Stimulated activated CD4-positive, alpha-beta T cell treated with anti-CD3 and anti-CD28 coated beads, Interleukin-12 subunit alpha, Interleukin-12 subunit beta, amount 100 ng/mL, for 4 hours (primary cell): ENCODE results near the gene ASB2.

Experiments used
- DNase-seq: peaks from one replicate; pipeline ENCODE4 v3.0.0-alpha.2; 2020

The ASB2 gene

GRCh38 chr14:94000267-94000666, 23.9 kb upstream of the ASB2 start:
- DNase-seq, result no peak

DNA sequence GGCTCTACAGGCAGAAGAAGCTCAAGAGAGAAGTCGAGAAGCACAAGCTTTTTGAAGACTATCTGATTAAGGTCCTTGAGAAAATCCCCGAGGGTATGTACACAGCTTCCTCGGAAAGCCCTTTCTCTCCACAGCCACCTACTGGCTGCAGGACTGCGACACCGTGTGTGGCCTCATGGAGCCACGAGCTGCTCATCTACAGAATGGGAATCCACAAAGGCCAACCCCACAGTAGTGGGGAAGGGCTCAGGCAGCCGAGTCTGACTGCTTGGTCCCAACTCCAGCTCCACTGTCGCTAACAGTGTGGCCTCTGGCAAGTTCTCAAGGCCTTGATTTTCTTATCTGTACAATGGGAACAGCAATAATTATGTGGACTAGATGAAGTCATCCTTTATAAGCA, 23.2 kb upstream of the ASB2 start:
- no peak for DNase-seq

DNA sequence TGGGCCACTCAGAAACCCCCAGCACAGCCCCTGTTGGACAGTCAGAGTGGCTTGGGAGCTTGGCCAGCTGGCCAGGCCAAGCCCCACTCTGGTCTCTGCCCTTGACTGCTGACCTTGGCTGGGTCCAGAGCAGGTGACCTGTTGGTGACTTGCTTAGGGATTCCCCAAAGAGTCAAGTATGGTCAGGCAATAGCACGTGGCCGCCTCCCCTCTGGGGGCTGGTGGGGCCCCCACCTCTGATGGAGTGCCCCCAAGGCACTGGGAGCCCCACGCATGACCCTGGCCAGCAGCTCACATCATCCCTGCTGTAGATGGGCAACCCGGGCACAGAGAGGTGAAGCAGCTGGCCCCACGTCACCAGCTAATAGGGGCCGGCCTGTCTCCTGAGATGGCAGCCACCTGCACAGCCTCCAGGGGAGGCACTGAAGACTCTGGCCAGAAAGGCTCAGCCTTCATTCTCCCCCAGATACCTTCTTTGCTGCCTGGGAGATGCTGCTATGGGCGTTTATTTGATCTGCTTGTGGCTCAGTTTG, 22.6 kb upstream of the ASB2 start:
- no peak for DNase-seq

DNA sequence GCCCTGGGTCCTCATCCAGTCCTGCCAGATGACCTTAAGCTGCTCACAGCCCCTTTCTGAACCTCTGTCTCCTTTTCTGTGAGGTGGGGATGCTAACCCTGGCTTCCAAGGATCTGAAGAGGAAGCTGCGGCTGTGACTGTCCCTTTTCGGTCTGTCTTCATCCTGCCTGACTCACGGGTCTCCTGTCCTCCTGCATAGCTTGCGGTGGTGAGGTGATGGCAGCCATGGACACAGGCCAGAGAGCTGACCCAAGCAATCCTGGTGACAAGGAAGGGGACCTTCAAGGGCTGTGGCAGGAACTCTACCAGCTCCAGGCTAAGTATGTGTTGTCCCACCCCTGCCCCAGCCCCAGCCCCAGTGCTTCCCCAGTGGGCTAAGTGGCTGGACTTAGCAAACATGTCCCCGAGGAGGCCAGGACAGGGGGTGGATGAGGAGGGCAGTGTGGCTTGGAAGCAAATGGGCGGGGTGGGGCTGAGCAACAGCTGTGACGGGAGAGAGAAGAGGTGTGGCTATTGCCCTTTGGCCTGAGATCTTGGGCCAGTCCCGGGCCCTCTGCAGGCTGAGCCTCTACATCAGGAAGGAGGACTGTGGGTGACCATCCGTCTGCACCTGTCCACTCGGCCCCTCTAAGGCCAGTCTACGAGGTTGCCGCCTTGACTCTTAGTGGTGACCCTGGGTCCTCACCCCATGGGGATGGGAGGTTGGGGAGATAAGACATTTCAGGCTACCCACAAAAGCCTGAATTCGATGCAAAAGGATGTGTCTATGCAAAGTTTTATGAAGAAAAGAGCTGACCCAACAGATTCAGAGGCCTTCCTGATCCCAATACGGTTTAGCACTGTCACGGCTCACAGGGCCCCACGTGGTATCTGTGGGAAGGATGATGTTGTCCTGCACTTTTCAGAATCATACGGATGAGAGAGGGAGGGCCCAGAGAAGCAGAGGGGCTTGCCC, 21.8 kb upstream of the ASB2 start:
- DNase-seq, result no peak

- DNase-seq, result no peak
Measured at GRCh38 chr14:93997082-93997481, 20.7 kb upstream of the ASB2 start, which contains the start of gene CCDC197. Gene CCDC197, plus strand, starts transcription at chr14:93997301. Its CDS starts 831 bp downstream, at chr14:93998132.

DNA sequence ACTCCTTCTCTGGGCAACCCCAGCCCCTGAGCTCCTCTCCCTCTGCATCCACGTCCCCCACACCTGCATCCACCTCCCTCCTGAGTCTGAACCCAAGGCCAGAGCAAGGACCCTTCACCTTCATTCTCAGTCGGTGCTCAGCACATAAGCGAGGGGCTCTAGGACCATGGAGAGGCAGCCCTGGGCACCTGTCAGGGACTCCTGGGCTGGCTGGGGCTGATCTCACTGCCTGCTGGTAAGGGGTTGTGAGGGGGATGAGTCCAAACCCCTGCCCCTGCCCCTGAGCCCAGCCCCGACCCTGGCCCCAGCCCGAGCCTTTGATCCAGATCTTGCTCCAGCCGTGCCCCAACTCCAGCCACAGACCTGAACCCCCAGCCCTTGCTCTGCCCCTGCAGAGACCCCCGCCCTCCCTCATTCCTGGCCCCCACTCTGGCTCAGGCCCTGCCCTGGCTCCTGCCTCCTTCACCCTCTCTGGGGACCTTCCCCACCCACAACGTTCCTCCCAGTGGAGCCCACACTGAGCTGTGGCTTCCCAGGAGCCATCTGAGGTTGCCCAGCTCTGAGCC, 19.8 kb upstream of the ASB2 start:
- DNase-seq, result no peak

DNA sequence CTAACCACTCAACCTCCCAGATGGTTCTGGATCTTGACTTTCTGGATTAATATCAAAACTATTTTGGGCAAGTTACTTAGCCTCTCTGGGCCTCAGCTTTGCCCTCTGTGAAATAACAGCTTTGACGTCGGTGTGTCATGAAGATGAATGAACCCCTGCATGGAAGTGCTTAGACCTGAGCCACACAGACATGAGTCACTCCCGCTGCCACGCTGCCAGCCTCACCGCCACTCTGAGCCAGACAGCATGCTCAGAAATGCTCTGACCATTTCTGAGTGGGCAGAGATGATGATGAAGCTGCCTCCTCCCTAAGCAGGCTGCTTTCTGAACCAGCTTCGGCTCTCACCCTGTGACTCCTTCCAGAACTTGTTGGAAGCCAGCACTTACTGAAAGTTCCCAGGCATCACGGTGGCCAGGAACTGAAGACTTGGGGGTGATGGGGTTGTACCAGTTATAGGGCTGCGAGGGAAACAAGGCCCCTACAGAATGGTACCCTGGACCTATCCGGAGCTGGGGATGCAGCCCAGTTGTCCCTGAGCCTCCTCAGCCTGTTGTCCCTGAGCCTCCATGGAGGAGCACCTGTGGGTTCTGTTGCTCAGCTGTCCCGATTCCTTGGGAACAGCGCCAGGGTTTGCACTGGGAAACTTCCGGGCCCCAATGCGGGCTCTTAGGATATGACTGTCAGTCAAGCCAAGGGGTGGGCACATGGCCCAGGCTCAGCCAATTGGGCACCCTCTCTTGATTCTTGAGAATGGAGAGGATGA, 18.7 kb upstream of the ASB2 start:
- DNase-seq, result peak; percentile 54

DNA sequence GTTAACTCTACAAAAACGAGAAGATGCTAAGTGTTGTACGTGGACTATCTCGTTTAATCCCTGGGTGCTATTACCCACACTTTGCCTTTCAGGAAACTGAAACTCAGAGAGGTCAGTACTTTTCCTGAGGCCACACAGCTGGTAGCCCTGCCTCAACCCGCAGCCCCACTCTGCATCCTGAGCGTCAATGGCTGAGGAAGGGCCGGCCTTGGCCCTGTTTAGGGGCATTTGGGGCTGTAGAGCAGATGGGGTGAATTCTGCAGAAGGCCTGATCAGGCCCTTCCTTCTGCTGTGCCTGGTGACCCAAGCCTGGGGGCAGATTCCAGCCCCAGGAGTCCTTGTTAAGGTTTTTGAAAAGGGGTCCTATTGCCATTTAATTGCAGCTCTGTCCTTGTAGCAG, 17.0 kb upstream of the ASB2 start:
- no peak for DNase-seq

- DNase-seq, result no peak
Measured at GRCh38 chr14:93991649-93992048, 15.3 kb upstream of the ASB2 start.

DNA sequence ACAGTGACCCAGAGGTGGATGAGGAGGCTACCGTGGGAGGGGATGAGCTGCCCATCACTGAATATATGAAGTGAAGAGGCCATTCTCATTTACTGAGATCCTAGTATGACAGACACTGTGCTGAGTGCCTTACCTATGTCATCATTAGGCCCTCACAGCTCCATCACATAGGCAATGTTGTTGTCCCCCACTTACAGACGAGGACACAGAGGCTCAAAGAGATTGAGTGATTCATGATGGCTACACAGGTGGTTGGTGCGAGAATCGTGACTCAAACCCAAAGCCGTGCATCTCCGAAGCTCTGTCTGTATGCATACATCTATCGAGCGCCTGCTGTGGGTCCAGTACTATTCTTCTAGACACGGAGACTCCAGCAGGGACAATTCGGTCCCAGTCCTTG, 14.8 kb upstream of the ASB2 start:
- DNase-seq, result no peak

GRCh38 chr14:93989939-93990338, 13.6 kb upstream of the ASB2 start:
- no peak for DNase-seq

GRCh38 chr14:93987815-93988476, 11.6 kb upstream of the ASB2 start:
- DNase-seq, result no peak

DNA sequence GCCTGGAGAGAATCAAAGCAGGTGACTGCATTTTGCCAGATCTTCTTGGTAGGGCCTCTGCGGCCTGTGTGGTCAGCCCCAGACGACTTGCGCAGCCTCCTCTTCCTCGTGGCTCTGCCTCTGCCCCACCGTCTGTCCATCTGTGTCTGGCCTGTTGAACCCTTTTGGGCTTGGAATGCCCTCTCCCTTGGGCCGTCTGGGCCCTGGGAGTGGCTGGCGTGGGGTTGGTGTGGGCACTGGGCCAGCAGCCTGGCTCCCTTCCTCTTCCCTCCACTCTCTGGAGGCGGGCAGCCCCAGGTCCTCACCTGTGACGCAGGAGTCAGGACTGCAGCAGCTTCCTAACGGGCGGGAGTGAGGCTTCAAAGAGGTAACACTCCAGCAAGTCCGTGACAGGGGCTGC, 11.0 kb upstream of the ASB2 start:
- DNase-seq, result no peak

GRCh38 chr14:93986955-93987354, 10.6 kb upstream of the ASB2 start:
- no peak for DNase-seq

GRCh38 chr14:93984987-93985410, 8.6 kb upstream of the ASB2 start:
- no peak for DNase-seq

DNA sequence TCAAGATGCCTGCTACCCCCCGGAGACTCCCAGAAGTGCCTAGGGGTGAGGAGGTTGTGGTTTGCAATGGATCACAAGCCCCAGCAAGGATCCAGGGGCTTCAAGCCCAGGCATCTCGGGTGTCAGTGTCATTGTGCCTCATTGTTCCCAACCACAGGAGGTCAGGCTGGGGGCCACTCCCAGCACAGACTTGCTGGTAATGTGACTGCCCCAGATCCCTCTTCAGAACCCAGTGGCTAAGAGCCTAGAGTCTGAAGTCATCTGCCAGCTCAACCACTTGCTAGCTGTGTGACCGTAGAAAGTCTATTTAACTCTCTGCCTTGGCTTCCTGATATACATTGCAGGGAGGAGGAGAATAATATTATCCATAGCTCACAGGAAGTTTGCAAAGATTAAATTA, 7.7 kb upstream of the ASB2 start:
- no peak for DNase-seq

DNA sequence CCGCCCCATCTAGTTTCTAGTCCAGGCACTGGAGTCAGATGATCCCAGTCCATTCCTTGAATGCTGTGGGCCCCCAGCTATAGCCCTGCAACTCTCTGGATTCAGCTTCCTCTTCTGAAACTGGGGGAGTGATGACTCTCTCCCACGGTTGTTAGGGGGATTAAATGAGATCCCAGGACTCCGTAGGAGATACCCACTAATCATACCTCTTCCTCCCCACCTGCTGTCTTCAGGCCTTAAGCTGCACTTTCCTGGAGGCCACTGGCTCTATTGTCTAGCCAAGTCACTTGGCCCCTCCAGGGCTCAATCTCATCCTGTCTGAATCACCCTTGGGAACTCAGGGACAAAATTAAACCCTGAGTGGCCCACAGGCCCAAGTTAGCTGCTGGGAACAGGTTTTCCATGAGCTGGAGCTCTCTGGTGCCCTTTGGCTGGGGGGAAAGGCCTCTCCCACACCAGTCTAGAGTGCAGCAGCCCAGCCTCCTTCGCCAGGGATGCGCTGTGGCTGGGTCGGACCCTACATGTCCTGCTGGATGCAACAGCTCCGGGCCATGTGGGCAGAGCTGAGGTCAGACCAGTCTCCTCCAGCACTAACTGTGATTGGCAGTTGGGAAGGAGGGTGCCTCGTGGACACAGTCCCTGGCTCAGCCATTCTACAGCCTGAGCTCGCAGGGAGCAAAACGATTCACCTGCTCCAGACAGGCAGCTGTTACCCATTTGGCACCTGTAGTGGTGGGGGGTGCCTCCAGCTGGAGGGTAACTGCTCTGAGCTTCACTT, 6.0 kb upstream of the ASB2 start:
- no peak for DNase-seq

DNA sequence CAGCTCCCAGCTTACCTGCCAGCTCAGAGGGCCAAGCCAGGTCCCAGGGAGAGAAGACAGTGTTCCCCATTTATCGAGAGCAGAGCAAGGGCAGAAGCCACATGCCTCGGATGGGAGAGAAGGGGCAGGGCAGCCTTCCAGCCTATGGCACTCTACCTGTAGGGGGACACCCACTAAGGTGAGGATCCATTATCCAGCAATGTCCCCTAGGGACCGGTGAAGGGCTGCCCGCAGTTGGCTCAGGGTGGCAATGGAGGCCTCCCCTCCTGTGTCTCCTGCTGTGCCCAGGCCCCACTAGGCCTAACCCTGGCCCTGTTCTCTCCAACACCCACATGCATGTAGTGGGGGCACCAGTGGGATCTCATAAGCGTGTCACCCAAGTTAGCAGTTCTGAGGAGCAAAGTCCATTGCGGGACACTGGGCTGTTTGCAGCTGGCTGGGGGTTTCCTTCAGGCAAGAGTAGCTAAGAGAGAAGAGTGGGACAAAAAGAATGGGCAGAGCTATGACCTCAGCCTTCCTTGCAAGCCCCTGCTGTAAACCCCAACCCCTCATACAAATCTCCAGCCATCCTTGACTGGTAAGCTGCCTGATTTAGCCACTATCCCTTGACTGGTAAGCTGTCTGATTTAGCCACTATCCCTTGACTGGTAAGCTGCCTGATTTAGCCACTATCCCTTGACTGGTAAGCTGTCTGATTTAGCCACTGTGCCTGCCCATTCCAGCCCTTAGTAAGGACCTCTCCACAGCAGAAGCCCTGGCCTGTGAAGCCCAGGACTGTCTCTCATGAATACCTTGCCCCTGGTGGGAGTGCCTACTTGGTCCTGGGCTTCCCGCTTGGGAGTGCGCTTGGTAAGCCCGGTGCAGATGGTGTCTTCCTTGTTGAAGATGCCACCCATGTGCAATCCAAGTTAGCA, 5.2 kb upstream of the ASB2 start:
- no peak for DNase-seq

- DNase-seq, result no peak
Measured at GRCh38 chr14:93980456-93981201, 4.3 kb upstream of the ASB2 start.

DNA sequence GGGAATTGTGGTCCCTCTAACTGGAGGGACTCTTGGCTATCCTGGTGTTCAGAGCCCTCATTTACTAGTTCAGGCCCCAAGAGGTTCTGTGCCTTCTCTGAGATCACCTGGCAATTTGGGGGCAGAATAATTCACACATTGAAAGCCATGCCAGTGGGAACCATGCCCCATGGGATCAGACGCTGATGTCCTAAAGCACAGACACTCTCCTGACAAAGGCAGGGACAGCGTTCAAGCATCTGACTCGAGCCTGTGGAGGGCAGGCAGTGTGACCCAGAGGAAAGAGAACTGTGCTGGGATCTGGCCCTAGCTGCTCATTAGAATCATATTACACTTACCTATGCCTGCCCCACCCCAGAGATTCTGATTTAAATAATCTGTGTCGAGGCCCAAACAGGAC, 2.4 kb upstream of the ASB2 start:
- no peak for DNase-seq
